ENCODE data around the gene PRKCB. TPM values are rescaled to one million over a fixed set of nuclear protein-coding genes. Genes with fewer than 3 reads are reported as not detected.
"Not testable (repeated sequence)": the region's sequence is repeated elsewhere in the genome, so short reads cannot be mapped to it uniquely, and the experiment has no call there.

Gene PRKCB
- total and polyA plus RNA-seq, 12 donors = 0.30 to 8.8 (median 1.1) TPM

- no peak overlapping the region for H3K27ac ChIP-seq
- no peak for DNase-seq
- no peak for ATAC-seq
- H3K9me3 ChIP-seq = peaks cover 0 to 18% (median 0%) of the 10 kb centered on the region in 11 donors
- H3K4me1 ChIP-seq = no peaks in the 10 kb centered on the region
- 84 to 90% methylated on average over 2 of the region's 2 CpGs for WGBS, 2 donors
- H3K4me3 ChIP-seq = no peak overlapping the region
- TF ChIP-seq, protein P1, sequence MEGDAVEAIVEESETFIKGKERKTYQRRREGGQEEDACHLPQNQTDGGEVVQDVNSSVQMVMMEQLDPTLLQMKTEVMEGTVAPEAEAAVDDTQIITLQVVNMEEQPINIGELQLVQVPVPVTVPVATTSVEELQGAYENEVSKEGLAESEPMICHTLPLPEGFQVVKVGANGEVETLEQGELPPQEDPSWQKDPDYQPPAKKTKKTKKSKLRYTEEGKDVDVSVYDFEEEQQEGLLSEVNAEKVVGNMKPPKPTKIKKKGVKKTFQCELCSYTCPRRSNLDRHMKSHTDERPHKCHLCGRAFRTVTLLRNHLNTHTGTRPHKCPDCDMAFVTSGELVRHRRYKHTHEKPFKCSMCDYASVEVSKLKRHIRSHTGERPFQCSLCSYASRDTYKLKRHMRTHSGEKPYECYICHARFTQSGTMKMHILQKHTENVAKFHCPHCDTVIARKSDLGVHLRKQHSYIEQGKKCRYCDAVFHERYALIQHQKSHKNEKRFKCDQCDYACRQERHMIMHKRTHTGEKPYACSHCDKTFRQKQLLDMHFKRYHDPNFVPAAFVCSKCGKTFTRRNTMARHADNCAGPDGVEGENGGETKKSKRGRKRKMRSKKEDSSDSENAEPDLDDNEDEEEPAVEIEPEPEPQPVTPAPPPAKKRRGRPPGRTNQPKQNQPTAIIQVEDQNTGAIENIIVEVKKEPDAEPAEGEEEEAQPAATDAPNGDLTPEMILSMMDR (IDR thresholded peaks at IDR 0.05) = no peak
- intact Hi-C loops (cut with DNase I) = no loop called here
- peaks cover 0 to 6% (median 0%) of the 10 kb centered on the region in 7 donors for H3K27me3 ChIP-seq
- H3K36me3 ChIP-seq = no peaks in the 10 kb centered on the region
These were observed 397.2 kb downstream of the PRKCB start for GRCh38 chr16:24232936-24233335.

DNA sequence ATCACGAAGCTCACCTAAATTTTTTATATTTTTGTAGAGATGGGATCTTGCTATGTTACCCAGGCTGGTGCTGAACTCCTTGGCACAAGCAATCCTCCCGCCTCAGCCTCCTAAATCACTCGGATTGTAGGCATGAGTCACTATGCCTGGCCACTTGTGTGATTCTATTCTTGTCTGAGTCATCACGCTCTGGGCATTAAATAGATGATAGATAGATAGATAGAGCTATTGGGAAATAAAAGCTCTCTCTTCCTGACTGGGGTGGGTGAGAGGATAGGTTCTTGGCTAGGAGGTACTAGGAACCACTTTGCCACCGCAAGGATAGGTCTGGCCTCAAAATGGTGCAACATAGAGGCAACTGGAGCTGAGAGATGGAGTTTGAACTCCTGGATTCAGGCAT, 399.0 kb downstream of the PRKCB start:
- intact Hi-C loops (cut with DNase I) = no loop called here
- TF ChIP-seq, protein P1 (IDR thresholded peaks at IDR 0.05) = no peak
- ATAC-seq (no peak), DNase-seq (no peak)
- 67 to 73% methylated on average over 5 of the region's 5 CpGs for WGBS, 2 donors
- Histone ChIP-seq H3K4me3 (no peak overlapping the region), H3K4me1 (no peaks in the 10 kb centered on the region), H3K9me3 (peaks cover 0 to 23% (median 0%) of the 10 kb centered on the region in 11 donors), H3K27me3 (peaks cover 0 to 6% (median 0%) of the 10 kb centered on the region in 7 donors), H3K36me3 (no peaks in the 10 kb centered on the region), H3K27ac (no peak overlapping the region)

DNA sequence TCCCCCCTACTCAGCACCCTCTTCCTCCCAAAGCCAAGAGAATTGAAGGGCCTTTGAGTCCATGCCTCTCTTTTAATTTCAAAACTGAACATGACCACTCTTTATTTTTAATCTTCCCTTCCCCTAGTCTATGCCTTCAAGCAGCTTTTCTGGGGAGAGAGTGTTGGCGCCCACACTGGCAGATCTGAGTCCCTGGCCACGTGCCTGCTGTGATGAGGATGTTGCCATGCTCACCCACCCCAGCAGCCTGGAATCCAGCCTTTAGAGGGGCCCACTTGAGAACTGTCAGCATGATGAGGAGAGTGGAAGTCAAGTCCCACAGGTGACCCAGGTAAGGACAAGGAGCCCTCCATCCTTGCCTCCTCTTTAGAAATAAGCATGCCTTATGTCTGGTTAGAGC, 400.0 kb downstream of the PRKCB start:
- intact Hi-C loops (cut with DNase I) = no loop called here
- no peak for ATAC-seq
- Histone ChIP-seq H3K4me1 (no peaks in the 10 kb centered on the region), H3K27ac (no peak overlapping the region), H3K9me3 (peaks cover 0 to 23% (median 0%) of the 10 kb centered on the region in 11 donors), H3K36me3 (no peaks in the 10 kb centered on the region), H3K27me3 (peaks cover 0 to under 1% (median 0%) of the 10 kb centered on the region in 7 donors), H3K4me3 (no peak overlapping the region)
- TF ChIP-seq, protein P1 (IDR thresholded peaks at IDR 0.05) = no peak
- 60 to 69% methylated on average over 2 of the region's 2 CpGs for WGBS, 2 donors
- DNase-seq = no peak

DNA sequence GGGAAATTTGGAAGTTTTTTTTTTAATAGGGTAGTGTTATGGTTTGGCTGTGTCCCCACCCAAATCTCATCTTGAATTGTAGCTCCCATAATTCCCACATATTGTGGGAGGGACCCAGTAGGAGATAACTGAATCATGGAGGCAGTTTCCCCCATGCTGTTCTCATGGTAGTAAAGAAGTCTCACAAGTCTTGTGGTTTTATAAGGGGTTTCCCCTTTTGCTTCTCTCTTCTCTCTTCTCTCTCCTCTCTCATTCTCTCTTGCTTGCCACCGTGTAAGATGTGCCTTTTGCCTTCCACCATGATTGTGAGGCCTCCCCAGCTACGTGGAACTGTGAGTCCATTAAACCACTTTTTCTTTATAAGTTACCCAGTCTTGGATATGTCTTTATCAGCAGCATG, 403.1 kb downstream of the PRKCB start:
- ATAC-seq; H3K27ac ChIP-seq; DNase-seq; H3K27me3 ChIP-seq; H3K4me3 ChIP-seq; H3K4me1 ChIP-seq; H3K36me3 ChIP-seq; intact Hi-C loops (cut with DNase I): not testable (repeated sequence)
- peaks cover 0 to 23% (median 0%) of the 10 kb centered on the region in 11 donors for H3K9me3 ChIP-seq
- WGBS, 2 donors = 66 to 71% methylated on average over 2 of the region's 2 CpGs

GRCh38 chr16:24246911-24247607, 411.3 kb downstream of the PRKCB start:
- Histone ChIP-seq H3K4me3 (no peak overlapping the region), H3K27me3 (peaks cover 0 to 35% (median 9%) of the 10 kb centered on the region in 7 donors), H3K36me3 (no peaks in the 10 kb centered on the region), H3K9me3 (no peaks in the 10 kb centered on the region), H3K27ac (no peak overlapping the region), H3K4me1 (no peaks in the 10 kb centered on the region)
- intact Hi-C loops (cut with DNase I) = no loop called here
- no peak for DNase-seq
- 83 to 85% methylated on average over 4 of the region's 4 CpGs for WGBS, 2 donors
- no peak for ATAC-seq
- TF ChIP-seq, protein P1 (IDR thresholded peaks at IDR 0.05) = no peak
